KG1 (cell line): Measurements from ENCODE around the gene DIP2C.
"Not testable (repeated sequence)": the region's sequence is repeated elsewhere in the genome, so short reads cannot be mapped to it uniquely, and the experiment has no call there.

Experiments
- DNase-seq: peaks from one replicate; lab custom pipeline; 2025; lab: John Stamatoyannopoulos, UW

The DIP2C gene

DNA sequence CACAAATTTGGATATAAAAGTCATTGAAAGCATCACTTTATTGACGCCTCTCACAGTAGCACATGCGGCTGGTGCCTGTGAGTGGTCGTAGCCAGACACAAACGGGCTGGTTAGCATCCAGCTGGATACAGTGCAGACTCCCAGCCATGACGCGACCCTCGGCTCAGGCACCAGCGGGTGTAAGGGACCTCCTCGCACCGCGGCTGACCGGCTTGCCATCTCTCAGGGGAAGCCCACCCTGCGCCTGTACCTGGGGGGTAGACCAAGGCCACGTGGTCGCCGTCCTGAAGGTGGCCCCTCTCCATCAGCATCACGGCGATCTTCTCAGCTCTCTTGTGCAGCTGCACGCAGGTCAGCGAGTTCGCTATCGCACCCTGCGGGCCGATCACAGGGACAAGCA, 340.4 kb downstream of the DIP2C start:
- no peak for DNase-seq

DNA sequence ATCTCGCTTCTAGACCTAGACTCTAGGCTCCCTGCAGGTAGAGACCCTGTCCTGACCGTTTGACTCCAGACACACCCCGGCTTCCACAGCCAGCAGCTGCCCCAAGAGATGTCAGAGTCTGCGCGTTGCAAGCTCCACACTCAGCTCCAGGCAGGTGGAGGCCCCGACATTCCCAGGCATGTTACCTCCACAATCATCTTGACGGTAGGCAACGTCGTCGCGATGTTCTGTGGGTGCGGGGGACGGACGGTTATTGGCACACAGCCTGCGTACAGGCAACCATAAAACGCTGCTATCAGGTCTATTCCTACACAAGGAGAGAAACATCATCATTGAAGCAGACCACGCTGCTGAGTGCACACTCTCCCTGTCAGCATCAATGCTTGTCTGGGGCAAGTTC, 341.0 kb downstream of the DIP2C start:
- DNase-seq = no peak

DNA sequence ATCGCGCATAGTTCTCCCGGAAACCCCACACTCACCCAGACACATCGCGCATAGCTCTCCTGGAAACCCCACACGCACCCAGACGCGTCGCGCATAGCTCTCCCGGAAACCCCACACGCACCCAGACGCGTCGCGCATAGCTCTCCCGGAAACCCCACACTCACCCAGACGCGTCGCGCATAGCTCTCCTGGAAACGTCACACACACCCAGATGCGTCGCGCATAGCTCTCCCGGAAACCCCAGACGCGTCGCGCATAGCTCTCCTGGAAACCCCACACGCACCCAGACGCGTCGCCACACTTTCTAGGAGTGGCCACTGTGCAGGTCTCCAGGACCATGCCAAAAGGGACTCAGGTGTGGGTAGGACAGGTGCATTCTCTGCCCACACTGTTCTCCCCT, 341.7 kb downstream of the DIP2C start:
- not testable (repeated sequence) for DNase-seq

DNA sequence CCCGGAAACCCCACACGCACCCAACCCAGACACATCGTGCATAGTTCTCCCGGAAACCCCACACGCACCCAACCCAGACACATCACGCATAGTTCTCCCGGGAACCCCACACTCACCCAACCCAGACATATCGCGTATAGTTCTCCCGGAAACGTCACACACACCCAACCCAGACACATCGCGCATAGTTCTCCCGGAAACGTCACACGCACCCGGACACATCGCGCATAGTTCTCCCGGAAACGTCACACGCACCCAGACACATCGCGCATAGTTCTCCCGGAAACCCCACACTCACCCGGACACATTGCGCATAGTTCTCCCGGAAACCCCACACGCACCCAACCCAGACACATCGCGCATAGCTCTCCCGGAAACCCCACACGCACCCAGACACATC, 342.3 kb downstream of the DIP2C start:
- not testable (repeated sequence) for DNase-seq

- DNase-seq = no peak
Observed at GRCh38 chr10:344582-345200, 344.8 kb downstream of the DIP2C start.

DNA sequence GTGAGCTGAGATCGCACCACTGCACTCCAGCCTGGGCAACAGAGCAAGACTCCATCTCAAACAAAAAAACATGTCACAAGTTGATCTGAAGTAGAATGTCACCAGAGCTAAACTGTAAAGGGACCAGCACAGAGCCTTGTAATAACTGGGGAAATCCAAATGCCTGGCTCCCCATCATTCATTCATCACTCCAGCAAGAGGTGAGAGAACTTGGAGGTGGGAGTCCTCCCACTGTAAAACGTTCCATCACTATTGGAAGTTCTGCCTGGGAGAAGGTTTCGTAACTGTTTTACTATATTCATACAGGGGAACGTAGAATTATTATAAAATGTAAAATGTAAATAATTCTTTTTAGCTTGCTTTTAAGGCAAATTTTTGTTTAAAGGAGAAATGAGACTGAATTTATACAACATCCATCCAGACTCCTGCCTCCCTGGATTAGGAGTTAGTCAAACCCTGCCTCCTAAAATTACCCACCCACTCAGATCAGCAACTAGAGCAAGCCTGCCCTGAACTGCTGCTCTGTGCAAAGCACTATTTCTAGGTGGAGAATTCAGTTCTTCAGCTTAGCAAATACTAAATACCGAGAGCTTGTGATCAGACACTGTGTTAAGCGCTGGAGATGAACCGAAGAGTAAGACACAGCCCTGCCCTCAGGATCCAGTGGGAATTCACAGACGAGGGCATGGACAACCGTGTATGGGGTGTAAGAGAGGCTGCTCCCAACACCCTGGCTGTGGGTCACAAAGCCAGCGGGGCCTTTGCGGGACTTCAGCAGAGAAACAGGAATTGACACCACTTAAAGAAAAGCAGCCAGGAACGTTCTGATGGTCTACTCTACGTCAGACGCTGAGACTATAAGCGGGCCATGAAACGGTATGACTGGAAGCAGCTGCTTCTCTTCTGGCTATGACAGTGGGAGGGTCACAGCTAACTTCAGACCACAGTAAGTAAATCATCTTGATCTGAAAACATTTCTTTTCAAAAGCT, 345.9 kb downstream of the DIP2C start:
- no peak for DNase-seq

DNA sequence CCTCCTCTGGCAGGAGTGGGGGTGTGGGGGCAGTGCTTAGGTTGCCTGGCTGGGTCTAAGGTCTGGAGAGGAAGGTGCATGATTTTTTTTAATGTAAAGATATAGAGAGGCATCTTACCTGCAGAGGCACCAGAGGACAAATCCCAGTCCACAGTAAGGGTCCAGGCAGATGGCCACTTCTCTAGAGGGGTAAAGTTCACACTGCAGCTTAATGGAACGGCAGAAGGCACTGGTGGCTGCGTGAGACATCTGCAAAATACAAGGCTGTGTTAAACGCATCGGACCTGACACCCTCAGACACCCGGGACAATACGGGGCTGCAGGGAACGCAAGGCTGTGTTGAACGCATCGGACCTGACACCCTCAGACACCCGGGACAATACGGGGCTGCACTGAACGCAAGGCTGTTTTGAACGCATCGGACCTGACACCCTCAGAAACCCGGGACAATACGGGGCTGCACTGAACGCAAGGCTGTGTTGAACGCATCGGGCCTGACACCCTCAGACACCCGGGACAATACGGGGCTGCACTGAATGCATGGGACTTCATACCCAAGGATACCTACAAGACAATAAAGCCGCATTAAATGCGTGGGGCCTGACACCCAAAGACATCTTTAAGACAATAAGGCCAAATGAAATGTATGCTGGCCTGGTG, 348.3 kb downstream of the DIP2C start:
- DNase-seq = no peak

GRCh38 chr10:340646-341045, 348.8 kb downstream of the DIP2C start:
- DNase-seq = no peak

DNA sequence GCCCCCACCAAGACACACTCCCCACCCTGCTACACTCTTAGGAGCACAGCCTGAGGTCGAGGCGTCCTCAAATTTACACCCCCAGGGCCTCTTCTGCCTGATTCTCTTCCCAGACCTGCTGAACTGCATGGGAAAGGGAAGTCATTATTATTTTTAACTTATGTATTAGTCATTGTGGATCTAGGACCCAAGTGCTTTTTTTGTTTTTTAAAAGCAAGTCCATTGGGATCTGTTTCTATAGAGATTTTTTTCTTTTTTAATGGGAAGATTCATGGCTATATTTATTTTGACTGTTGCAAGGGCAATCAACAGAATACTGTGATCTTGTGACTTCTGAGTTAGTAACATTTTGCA, 350.5 kb downstream of the DIP2C start:
- DNase-seq = no peak

- no peak for DNase-seq
Observed at GRCh38 chr10:338171-339037, 351.1 kb downstream of the DIP2C start.

DNA sequence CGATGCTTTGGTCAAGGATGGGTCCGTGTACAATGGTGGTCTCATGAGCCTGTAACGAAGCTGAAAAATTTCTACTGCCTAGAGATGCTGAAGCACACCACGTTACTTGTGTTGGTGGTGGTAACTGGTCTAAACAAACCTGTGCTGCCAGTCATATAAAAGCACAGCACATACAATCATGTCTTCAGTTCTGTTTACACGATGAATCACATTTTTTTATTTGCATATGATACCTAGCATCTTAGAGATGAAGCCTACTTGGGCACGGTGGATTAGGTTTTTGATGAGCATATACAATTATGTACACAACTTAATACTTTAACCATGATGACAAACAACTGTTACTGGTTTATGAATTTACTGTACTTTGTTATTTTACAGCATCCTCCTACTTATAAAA, 353.2 kb downstream of the DIP2C start:
- no peak for DNase-seq

- DNase-seq = no peak
Observed at GRCh38 chr10:335151-335800, 354.2 kb downstream of the DIP2C start.

DNA sequence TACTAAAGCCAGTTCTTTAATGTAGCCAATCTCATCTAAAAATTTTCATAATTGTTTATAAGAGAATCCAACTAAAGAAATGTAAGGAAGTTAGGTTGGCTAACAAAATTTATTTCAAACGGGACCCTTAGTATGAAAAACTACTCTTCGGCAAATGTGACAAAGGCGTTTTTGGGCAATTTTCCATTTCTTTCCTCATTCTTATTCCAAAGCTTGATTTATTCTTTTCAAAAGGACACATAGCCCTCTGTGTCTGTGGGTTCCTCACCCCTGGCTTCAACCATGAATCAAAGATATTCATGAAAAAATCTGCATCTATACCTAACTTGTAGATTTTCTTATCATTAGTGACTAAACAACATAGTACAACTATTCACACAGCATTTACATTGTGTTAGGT, 358.3 kb downstream of the DIP2C start:
- DNase-seq = no peak

GRCh38 chr10:329361-330099, 359.9 kb downstream of the DIP2C start:
- peak; percentile 33 for DNase-seq

GRCh38 chr10:327889-328852, 361.3 kb downstream of the DIP2C start:
- no peak for DNase-seq

GRCh38 chr10:326894-327635, 362.4 kb downstream of the DIP2C start:
- no peak for DNase-seq

GRCh38 chr10:326350-326749, 363.1 kb downstream of the DIP2C start:
- DNase-seq = no peak

DNA sequence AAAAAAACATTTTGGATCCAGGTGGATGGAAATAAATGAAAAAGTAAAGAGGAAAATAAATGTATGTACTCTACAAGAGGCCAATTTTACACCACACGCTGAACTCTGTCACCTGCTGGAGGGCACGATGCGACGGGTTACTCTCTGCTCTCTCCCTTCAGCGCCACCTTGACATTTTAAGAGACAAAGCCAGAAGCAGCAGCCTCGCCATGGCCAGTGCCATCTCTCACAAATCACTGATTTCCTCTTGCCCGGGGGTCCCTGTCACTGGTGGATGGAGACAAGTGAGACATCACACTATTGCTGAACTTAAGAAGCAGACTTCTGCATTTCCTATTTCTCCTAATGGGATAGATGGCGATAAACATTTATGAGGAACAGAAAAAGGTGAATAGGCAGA, 364.2 kb downstream of the DIP2C start:
- DNase-seq = no peak

- no peak for DNase-seq
Observed at GRCh38 chr10:324593-324992, 364.9 kb downstream of the DIP2C start.
